ENCODE data around the gene PTCD1. TPM values are rescaled to one million over a fixed set of nuclear protein-coding genes. Genes with fewer than 3 reads are reported as not detected.

The PTCD1 gene
- total RNA-seq, 1 experiment from 2014 or later: 11.8 TPM

- Histone ChIP-seq H3K9me3 (ENCODE audit: low read depth, low read length, poor library complexity, severe bottlenecking) (no peaks in the 10 kb centered on the region), H3K4me3 (ENCODE audit: low read depth, low read length, poor library complexity, severe bottlenecking) (no peak overlapping the region), H3K36me3 (ENCODE audit: insufficient read depth, low read length, poor library complexity, severe bottlenecking) (peaks cover 52% of the 10 kb centered on the region), H3K4me1 (ENCODE audit: insufficient read depth, low read length, poor library complexity, severe bottlenecking) (peaks cover 7% of the 10 kb centered on the region), H3K27ac (ENCODE audit: low read depth, low read length, poor library complexity, severe bottlenecking) (no peak overlapping the region), H3K27me3 (replicated peaks; ENCODE audit: insufficient read depth, low read depth, low read length, poor library complexity) (no peaks in the 10 kb centered on the region)
- POLR2A ChIA-PET (ENCODE audit: low non-redundant PET): no interaction called here
- no peak for TF ChIP-seq EZH2 (IDR thresholded peaks at IDR 0.05; ENCODE audit: borderline replicate concordance, low read depth, low read length, poor library complexity, severe bottlenecking)
- TF ChIP-seq, protein P1, sequence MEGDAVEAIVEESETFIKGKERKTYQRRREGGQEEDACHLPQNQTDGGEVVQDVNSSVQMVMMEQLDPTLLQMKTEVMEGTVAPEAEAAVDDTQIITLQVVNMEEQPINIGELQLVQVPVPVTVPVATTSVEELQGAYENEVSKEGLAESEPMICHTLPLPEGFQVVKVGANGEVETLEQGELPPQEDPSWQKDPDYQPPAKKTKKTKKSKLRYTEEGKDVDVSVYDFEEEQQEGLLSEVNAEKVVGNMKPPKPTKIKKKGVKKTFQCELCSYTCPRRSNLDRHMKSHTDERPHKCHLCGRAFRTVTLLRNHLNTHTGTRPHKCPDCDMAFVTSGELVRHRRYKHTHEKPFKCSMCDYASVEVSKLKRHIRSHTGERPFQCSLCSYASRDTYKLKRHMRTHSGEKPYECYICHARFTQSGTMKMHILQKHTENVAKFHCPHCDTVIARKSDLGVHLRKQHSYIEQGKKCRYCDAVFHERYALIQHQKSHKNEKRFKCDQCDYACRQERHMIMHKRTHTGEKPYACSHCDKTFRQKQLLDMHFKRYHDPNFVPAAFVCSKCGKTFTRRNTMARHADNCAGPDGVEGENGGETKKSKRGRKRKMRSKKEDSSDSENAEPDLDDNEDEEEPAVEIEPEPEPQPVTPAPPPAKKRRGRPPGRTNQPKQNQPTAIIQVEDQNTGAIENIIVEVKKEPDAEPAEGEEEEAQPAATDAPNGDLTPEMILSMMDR (conservative IDR thresholded peaks at IDR 0.05; ENCODE audit: low read depth, low read length): no peak
- no TSS peak for BruUV-seq (replicated peaks)
- no peak for DNase-seq (ENCODE audit: low spot score)
- intact Hi-C loops (cut with micrococcal nuclease; ENCODE audit: unreplicated experiment): no loop called here
- CTCF ChIA-PET: no interaction called here
Observed at GRCh38 chr7:99461221-99461620, 22.6 kb upstream of the PTCD1 start.

DNA sequence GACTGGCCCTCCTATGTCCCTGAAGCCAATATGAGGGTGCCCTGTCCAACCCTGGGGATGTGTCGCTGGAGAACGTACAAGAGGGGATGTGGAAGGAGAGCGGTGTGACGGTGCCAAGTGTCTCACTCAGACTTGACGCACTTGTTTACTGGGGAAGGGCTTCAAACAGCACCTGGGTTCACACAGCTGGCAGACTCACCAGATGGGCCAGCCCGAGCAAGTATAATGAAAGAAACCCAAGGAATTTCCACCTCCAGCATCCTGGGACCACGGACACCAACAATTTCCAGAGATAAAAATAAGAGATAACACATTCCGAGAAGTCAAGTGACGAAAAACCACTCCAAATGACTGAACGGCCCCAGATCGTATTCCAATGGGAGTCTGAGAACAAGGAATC is 22.1 kb upstream of the PTCD1 start:
- Histone ChIP-seq H3K4me1 (ENCODE audit: insufficient read depth, low read length, poor library complexity, severe bottlenecking) (peaks cover 7% of the 10 kb centered on the region), H3K4me3 (ENCODE audit: low read depth, low read length, poor library complexity, severe bottlenecking) (no peak overlapping the region), H3K9me3 (ENCODE audit: low read depth, low read length, poor library complexity, severe bottlenecking) (no peaks in the 10 kb centered on the region), H3K27me3 (replicated peaks; ENCODE audit: insufficient read depth, low read depth, low read length, poor library complexity) (no peaks in the 10 kb centered on the region), H3K27ac (ENCODE audit: low read depth, low read length, poor library complexity, severe bottlenecking) (no peak overlapping the region), H3K36me3 (ENCODE audit: insufficient read depth, low read length, poor library complexity, severe bottlenecking) (peaks cover 57% of the 10 kb centered on the region)
- TF ChIP-seq, protein P1 (conservative IDR thresholded peaks at IDR 0.05; ENCODE audit: low read depth, low read length): no peak
- TF ChIP-seq EZH2 (IDR thresholded peaks at IDR 0.05; ENCODE audit: borderline replicate concordance, low read depth, low read length, poor library complexity, severe bottlenecking): no peak
- DNase-seq (ENCODE audit: low spot score): no peak
- intact Hi-C loops (cut with micrococcal nuclease; ENCODE audit: unreplicated experiment): no loop called here
- POLR2A ChIA-PET (ENCODE audit: low non-redundant PET): no interaction called here
- CTCF ChIA-PET: interaction anchor here (0.5 kb wide), 1 partner anchor 1353 kb away, joined by 3 read pairs; no protein-coding TSS in a partner anchor
- BruUV-seq (replicated peaks): no TSS peak

- ChIA-PET CTCF (no interaction called here), POLR2A (ENCODE audit: low non-redundant PET) (no interaction called here)
Observed at GRCh38 chr7:99459087-99459486, 20.5 kb upstream of the PTCD1 start.

More at GRCh38 chr7:99459087-99459486, 20.5 kb upstream of the PTCD1 start:
- Histone ChIP-seq H3K9me3 (ENCODE audit: low read depth, low read length, poor library complexity, severe bottlenecking) (no peaks in the 10 kb centered on the region), H3K4me3 (ENCODE audit: low read depth, low read length, poor library complexity, severe bottlenecking) (no peak overlapping the region), H3K36me3 (ENCODE audit: insufficient read depth, low read length, poor library complexity, severe bottlenecking) (peaks cover 70% of the 10 kb centered on the region), H3K27ac (ENCODE audit: low read depth, low read length, poor library complexity, severe bottlenecking) (no peak overlapping the region), H3K4me1 (ENCODE audit: insufficient read depth, low read length, poor library complexity, severe bottlenecking) (no peaks in the 10 kb centered on the region), H3K27me3 (replicated peaks; ENCODE audit: insufficient read depth, low read depth, low read length, poor library complexity) (no peaks in the 10 kb centered on the region)
- DNase-seq (ENCODE audit: low spot score): peak; percentile 48
- TF ChIP-seq, protein P1 (conservative IDR thresholded peaks at IDR 0.05; ENCODE audit: low read depth, low read length): peak; percentile 48
- no peak for TF ChIP-seq EZH2 (IDR thresholded peaks at IDR 0.05; ENCODE audit: borderline replicate concordance, low read depth, low read length, poor library complexity, severe bottlenecking)
- intact Hi-C loops (cut with micrococcal nuclease; ENCODE audit: unreplicated experiment): no loop called here
- no TSS peak for BruUV-seq (replicated peaks)

All from A673 (cell line).